HG03139 (cell line): ENCODE measurements around the gene ARHGAP29.

Experiments used
- ATAC-seq: cut with Tn5 transposase; IDR thresholded peaks from one replicate; pipeline ENCODE4 v1.9.1; 2021; ENCODE audit not compliant: unreplicated experiment

Gene ARHGAP29

GRCh38 chr1:94236630-94237290, 624 bp downstream of the ARHGAP29 start:
- ATAC-seq: peak; percentile 18

GRCh38 chr1:94236013-94236491, 1.3 kb downstream of the ARHGAP29 start:
- no peak for ATAC-seq

- no peak for ATAC-seq
Observed at GRCh38 chr1:94235189-94236012, 2.0 kb downstream of the ARHGAP29 start.

- no peak for ATAC-seq
Observed at GRCh38 chr1:94234615-94235014, 2.8 kb downstream of the ARHGAP29 start.

- ATAC-seq: no peak
Observed at GRCh38 chr1:94231746-94232145, 5.6 kb downstream of the ARHGAP29 start.

GRCh38 chr1:94230920-94231319, 6.5 kb downstream of the ARHGAP29 start:
- no peak for ATAC-seq

- no peak for ATAC-seq
Observed at GRCh38 chr1:94228640-94229375, 8.6 kb downstream of the ARHGAP29 start.

- ATAC-seq: no peak
Observed at GRCh38 chr1:94227624-94228023, 9.8 kb downstream of the ARHGAP29 start.

- ATAC-seq: no peak
Observed at GRCh38 chr1:94225845-94226244, 11.5 kb downstream of the ARHGAP29 start.

- no peak for ATAC-seq
Observed at GRCh38 chr1:94218332-94218731, 19.1 kb downstream of the ARHGAP29 start.

- ATAC-seq: no peak
Observed at GRCh38 chr1:94215955-94216354, 21.4 kb downstream of the ARHGAP29 start.

- ATAC-seq: no peak
Observed at GRCh38 chr1:94209982-94210381, 27.4 kb downstream of the ARHGAP29 start.

- ATAC-seq: no peak
Observed at GRCh38 chr1:94209425-94209824, 28.0 kb downstream of the ARHGAP29 start.

- ATAC-seq: no peak
Observed at GRCh38 chr1:94207695-94208094, 29.7 kb downstream of the ARHGAP29 start.

- no peak for ATAC-seq
Observed at GRCh38 chr1:94205639-94206038, 31.7 kb downstream of the ARHGAP29 start.

GRCh38 chr1:94202241-94202640, 35.1 kb downstream of the ARHGAP29 start:
- no peak for ATAC-seq

- no peak for ATAC-seq
Observed at GRCh38 chr1:94199398-94199797, 38.0 kb downstream of the ARHGAP29 start.

- no peak for ATAC-seq
Observed at GRCh38 chr1:94194079-94194865, 43.1 kb downstream of the ARHGAP29 start.

GRCh38 chr1:94193128-94193527, 44.3 kb downstream of the ARHGAP29 start:
- no peak for ATAC-seq

- ATAC-seq: no peak
Observed at GRCh38 chr1:94191216-94191615, 46.2 kb downstream of the ARHGAP29 start.

- no peak for ATAC-seq
Observed at GRCh38 chr1:94186946-94187345, 50.4 kb downstream of the ARHGAP29 start.
